GM12872 (cell line): Measurements from ENCODE around the gene AXDND1.

Source experiments
- TF ChIP-seq, protein P1 (sequence below): IDR thresholded peaks from 3 replicates; pipeline ENCODE4 v1.5.1; 2011; ENCODE audit warnings: low read depth, mild to moderate bottlenecking, low read length, moderate library complexity; ENCODE audit not compliant: insufficient read depth

The AXDND1 gene

DNA sequence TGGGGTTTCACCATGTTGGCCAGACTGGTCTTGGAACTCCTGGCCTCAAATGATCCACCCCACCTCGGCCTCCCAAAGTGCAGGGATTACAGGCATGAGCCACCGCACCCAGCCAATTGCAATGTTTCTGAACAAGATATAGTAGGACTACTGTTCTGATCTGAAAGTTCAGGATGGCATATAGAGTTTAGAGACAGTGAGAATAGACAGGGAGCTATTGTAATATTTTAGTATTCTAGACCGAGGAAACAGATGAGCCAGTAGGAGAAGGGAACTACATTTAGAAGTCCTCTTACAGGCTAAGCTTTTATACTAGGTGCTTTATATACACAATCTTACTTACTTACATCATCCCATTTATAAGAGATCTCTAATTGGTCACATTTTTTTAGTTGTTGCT, 39.0 kb upstream of the AXDND1 start:
- TF ChIP-seq, protein P1, sequence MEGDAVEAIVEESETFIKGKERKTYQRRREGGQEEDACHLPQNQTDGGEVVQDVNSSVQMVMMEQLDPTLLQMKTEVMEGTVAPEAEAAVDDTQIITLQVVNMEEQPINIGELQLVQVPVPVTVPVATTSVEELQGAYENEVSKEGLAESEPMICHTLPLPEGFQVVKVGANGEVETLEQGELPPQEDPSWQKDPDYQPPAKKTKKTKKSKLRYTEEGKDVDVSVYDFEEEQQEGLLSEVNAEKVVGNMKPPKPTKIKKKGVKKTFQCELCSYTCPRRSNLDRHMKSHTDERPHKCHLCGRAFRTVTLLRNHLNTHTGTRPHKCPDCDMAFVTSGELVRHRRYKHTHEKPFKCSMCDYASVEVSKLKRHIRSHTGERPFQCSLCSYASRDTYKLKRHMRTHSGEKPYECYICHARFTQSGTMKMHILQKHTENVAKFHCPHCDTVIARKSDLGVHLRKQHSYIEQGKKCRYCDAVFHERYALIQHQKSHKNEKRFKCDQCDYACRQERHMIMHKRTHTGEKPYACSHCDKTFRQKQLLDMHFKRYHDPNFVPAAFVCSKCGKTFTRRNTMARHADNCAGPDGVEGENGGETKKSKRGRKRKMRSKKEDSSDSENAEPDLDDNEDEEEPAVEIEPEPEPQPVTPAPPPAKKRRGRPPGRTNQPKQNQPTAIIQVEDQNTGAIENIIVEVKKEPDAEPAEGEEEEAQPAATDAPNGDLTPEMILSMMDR = no peak

DNA sequence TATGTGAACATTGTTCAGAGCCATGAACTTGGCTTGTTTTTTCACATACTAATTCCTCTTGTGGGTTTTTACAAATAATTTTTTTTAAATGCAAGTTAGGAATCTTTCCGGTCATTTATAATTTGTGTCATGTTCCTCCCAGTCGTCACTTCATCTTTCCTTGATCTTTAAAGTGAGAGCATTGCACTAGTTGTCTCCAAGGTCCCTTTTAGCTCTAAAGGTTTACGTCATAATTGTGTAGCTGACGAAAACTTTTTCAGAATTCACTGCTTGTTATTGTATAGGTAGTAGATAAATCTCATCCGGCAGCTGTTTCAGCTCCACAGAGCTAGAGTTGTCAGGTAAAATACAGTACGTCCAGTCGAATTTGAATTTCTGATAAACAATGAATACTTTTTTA, 38.6 kb upstream of the AXDND1 start:
- TF ChIP-seq, protein P1 = no peak

DNA sequence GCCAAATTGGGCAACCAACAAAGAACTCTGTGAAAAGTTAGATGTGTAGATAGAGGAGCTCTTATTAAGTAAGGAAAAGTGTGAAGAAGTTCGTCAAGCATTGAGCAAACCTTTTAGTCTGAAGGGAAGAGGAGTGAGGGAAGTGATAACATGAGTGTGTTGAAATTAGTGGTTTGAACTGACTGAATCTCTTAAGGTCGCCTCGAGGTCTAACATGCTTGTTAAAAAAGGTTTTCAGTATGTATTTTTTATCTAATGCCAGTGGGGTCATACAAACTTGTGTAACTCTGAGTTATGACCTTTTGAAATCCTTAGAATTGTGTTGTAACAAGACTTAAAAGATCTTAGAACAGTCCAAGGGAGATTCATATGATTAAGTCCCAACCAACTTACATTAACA, 38.1 kb upstream of the AXDND1 start:
- TF ChIP-seq, protein P1 = no peak

DNA sequence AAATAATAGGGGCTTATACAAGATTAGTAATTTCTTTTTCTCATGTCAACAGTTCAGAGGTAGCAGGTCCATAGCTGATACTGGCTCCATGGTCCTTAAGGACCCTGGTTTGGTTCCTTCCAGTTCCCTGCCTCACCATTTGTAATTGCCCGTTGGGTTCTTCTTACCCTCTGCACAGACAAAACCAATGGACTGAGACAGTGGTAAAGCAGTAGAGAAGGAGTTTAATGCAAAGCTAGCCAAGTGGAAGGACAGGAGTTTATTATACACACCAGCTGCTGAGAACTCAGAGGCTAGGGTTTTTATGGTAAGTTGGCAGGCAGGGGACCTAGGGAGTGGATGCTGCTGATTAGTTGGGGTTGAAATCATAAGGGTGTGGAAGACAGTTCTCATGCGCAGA, 35.9 kb upstream of the AXDND1 start:
- TF ChIP-seq, protein P1 = no peak

DNA sequence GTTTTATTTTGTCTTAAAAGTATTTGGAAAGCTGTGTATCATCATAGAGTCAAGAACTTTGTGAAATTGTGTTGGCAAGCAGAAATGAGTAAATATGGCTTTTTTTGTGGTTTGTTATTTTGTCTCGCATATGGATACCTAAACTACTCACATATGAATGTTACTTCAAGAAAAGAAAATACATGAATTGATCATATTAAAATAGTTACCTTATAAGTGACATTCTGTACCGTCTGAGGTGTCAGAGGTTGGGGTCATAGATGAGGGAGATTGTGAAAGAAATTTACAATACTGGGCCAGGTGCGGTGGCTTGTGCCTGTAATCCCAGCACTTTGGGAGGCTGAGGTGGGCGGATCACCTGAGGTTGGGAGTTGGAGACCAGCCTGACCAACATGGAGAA, 31.3 kb upstream of the AXDND1 start:
- TF ChIP-seq, protein P1 = no peak

DNA sequence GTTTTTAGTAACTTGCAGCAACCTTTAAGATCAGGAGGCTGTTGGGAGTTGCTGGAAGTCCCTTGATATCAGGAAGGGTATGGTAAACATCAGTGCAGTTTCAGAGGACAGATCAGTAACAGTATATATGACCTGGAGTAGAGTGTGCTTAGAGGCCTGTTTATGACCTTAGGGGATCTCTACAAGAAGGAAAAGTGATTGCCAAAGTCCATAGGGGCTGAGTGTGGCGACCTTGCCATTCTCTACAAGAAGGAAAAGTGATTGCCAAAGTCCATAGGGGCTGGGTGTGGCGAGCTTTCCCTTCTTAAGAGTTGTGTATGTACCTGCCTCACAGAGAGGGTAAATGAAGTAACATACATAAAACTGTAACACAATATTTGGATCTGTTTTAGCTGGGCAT, 28.5 kb upstream of the AXDND1 start:
- TF ChIP-seq, protein P1 = no peak

DNA sequence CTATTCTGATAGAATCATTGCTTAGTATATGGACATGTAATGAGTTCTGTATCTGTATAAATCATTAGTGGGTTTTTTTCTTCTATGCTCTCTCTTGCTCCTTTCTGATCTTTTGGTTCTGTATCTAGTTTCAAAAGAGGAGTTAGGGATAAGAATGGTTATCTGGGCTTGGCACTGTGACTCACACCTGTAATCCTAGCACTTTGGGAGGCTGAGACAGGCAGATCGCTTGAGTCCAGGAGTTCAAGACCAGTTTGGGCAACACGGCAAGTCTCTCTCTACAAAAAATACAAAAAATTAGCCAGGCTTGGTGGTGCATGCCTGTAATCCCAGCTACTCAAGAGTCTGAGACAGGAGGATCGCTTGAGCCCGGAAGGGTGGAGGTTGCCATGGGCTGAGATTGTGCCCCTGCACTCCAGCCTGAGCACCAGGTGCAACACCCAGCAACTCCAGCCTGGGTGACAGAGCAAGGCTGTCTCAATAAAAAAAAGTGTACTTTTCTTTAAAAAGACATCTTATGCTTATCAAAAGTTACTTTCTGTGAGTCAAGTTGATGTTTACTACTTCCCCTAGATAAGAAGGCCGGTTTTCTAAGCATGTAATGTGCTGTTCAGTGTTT, 27.7 kb upstream of the AXDND1 start:
- TF ChIP-seq, protein P1 = no peak

DNA sequence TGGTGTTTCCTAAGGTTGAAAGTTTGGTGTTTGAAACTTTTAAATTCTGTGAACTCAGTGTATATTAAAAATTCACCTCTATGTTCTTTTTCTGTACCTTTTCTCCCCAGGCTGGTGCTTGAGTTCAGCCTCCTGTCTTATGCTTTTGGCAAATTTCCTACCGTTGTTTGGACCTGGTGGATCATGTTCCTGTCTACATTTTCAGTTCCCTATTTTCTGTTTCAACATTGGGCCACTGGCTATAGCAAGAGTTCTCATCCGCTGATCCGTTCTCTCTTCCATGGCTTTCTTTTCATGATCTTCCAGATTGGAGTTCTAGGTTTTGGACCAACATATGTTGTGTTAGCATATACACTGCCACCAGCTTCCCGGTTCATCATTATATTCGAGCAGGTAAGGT, 24.9 kb upstream of the AXDND1 start:
- TF ChIP-seq, protein P1 = no peak
